Measurements from ENCODE around the gene TDRD9.

The TDRD9 gene

DNA sequence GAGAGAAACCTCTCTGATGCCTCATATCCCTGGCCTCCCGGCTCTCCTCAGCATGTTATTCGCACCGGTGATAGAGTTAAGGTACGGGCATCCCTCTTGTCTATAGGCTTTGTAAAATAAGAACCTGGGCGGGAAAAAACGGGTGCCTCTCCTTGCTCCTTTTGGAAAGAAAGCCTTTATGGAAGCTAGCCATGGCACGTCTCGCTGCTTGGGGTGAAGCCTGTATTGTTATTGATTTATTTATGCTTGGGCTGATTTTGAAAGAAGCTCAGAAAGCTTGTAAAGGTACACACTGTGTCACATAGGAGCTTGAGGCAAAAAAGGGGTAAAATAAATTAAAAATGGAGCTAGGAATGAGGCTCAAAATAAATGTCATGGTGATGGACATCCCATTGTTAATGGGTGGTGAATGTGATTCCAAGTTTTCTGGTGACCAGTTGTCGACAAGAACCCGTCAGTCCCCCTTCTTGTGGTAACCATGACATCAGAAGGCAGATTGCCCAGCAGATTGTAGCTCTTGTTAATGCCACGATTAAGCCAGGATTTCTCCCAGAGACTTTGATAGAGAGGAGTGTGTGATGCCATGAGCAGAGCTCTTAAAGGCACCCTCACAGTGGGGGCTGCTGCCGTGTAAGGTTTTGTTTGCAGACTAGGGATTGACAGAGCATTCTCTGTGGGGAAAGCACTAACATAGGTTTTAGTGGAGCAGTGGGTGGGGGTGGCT is 106.9 kb downstream of the TDRD9 start:
- no peak for DNase-seq

DNA sequence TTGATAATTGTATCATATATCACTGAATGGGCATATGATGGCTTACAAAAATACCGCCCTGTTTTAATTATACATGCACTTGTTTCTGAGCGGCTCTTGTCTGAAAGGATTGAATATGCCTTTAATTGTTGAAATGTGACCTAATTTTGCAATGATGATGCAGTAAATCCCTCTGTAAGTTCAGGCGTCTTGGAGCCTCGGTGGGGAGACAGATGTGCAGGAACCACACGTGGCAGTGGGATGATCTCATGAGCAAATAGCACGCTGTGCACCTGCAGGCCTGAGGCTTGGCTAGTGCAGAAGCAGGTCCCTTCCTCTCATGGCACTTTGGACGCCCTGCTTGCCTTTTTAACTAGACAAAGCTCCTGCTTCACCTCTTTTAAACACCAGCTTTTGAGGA is 108.0 kb downstream of the TDRD9 start:
- DNase-seq, result no peak

- DNase-seq, result no peak
Observed at GRCh38 chr14:104037074-104037473, 108.8 kb downstream of the TDRD9 start.

- no peak for DNase-seq
Observed at GRCh38 chr14:104037903-104038302, 109.6 kb downstream of the TDRD9 start.

DNA sequence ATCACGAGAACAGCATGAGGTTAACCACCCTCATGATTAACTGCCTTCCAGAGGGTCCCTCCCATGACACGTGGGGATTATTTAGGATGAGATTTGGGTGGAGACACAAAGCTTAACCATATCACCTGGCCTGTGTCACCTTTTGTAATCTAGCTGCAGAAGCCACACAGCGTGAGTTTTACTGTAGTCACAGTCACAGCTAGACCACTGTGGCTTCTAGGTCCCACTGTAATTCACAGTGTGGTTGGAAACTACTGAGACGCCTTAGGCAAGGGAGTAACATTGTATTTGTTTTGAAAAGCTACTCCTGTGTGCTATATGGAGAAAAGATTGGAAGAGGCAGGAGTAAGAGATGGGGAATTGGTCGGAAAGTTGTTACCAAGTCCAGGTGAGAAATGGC is 111.0 kb downstream of the TDRD9 start:
- no peak for DNase-seq

- no peak for DNase-seq
Observed at GRCh38 chr14:104040539-104040938, 112.3 kb downstream of the TDRD9 start.

GRCh38 chr14:104041430-104042104 is 113.3 kb downstream of the TDRD9 start:
- DNase-seq, result no peak

DNA sequence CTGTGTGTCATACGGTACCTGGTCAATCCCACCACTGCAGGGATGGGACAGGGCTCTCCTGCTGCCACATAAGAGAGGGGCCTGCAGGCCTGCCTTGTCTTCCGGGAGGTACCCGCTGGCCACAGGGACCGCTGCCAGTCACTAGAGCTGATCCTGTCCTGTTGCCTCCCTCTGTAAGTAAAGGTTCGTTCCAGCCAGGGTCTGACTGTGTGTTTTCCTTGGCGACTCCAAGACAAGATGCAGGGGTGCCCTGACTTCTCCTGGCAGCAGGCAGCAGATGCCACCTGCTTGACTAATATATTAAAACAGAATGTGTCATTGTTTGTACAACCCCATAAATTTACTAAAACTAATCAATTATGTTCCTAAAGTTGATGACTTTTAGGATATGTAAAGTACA is 115.8 kb downstream of the TDRD9 start:
- no peak for DNase-seq

- no peak for DNase-seq
Observed at GRCh38 chr14:104047761-104048160, 119.5 kb downstream of the TDRD9 start.

- DNase-seq, result no peak
Observed at GRCh38 chr14:104048758-104049507, 120.7 kb downstream of the TDRD9 start.

DNA sequence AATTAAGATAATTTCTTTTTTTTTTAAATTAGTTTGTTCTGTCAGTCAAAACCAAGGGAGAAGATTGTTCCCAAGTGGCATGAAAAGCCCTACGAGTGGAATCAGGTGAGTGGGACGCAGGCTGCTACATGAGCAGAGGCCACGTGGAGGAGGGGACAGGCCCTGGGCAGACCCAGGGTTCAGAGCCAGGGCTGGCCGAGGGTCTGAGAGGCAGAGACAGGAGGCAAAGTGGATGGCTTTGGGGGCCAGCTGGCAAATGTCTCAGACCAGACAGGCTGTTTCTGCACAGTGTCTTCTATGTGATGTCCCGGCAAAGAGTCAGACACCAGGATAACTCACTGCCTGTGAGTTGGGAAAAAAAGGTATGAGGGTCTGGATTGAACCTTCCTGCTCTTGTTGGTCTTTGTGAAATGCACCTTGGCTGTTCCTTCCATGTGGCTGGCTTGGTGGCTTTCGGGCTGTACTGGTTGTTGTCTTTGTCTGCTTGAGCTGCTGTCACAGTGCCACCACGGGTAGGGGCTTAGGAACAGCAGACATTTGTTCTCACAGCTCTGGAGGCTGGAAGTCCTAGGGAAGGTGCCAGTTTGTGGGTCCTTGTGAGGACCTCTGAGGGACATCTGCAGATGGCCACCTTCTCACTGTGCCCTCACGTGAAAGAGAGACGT is 121.5 kb downstream of the TDRD9 start:
- no peak for DNase-seq

DNA sequence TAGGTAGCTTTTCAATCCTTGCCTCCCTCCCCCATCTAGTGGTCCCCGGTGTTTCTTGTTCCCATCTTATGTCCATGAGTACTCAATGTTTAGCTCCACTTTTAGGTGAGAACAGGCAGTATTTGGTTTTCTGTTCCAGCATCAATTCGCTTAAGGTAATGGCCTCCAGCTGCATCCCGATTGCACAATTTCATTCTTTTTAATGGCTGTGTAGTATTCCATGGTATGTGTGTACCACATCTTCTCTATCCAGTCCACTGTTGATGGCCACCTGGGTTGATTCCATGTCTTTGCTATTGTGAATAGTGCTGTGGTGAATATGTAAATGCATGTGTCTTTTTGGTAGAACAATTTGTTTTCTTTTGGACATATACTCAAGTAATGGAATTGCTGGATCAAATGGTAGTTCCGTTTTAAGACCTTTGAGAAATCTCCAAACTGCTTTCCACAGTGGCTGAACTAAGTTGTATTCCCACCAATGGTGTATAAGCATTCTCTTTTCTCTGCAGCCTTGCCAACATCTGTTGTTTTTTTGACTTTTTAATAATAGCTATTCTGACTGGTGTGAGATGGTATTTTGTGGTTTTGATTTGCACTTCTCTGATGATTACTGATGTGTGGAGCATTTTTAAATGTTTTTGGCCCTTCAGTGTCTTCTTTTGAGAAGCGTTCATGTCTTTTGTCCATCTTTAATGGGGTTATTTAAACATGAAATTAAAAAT is 123.0 kb downstream of the TDRD9 start:
- DNase-seq, result no peak

DNA sequence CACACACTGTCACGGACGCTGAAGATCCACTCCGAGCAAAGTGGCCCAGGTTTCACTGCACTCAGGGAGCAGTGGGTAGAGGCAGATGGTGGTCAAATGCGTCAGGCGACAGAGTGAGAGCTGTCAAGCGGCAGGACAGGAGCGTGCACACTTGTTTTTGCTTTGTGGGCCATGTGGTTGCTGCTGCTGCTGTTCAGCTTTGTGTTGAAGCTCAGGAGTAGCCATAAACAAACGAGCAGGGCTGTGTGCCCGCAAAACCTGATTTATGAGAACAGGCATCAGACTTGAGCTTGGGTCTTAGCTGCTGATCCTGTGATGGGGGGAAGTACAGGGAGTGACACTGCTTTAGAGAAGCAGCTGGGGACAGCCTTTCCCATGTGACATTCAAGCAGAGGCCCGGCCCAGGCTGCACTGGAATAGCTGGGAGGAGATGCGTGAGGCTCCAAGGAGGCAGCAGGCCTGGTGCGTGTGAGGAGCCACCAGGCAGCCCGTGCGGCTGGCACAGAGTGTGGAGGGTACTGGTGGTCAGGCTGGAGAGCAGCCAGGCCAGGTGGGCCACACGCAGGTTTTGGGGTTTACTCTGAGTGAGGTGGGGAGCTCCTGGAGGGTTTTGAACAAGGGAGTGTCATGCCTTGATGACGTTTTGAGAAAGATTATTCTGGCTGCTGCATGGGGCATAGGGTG is 126.1 kb downstream of the TDRD9 start:
- no peak for DNase-seq

- DNase-seq, result no peak
Observed at GRCh38 chr14:104062281-104062680, 134.0 kb downstream of the TDRD9 start.

- no peak for DNase-seq
Observed at GRCh38 chr14:104064003-104064402, 135.7 kb downstream of the TDRD9 start.

- no peak for DNase-seq
Observed at GRCh38 chr14:104066279-104066678, 138.0 kb downstream of the TDRD9 start.

GRCh38 chr14:104066719-104067295 is 138.6 kb downstream of the TDRD9 start:
- DNase-seq, result no peak

GRCh38 chr14:104069541-104069940 is 141.3 kb downstream of the TDRD9 start:
- no peak for DNase-seq

DNA sequence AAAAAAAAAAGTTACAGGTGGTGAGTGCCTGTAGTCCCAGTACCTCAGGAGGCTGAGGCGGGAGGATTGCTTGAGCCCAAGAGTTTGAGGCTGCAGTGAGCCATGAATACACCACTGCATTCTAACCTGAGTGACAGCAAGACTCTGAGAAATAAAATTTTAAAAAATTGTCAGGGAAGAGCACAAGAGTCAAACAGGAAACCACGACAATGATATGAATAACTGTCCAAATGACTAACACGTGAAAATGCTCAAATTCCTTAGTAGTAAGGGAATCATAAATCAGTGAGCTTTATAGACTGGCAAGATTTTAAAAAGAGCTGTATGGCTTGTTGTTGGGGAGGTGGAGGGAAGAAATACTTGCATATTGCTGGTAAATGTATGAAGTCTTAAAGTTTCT is 144.3 kb downstream of the TDRD9 start:
- DNase-seq, result no peak

DNA sequence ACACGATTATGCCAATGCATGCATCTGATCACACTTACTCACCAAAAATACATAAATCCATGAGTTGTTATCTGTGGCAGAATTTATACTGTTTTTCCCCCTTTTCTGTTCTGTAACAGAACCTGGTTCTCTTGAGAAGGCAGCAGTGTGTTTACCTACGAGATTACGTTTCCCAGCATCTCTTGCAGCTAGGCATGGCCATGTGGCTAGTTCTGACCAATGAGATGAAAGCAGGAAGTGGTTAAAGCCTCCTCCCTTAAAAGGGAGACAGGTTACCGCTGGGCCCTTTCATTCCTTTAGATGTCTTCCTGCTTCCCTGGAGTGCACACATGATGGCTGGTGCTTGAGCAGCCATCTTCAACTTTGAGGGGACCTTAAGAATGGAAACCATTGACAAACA is 145.5 kb downstream of the TDRD9 start:
- no peak for DNase-seq

DNA sequence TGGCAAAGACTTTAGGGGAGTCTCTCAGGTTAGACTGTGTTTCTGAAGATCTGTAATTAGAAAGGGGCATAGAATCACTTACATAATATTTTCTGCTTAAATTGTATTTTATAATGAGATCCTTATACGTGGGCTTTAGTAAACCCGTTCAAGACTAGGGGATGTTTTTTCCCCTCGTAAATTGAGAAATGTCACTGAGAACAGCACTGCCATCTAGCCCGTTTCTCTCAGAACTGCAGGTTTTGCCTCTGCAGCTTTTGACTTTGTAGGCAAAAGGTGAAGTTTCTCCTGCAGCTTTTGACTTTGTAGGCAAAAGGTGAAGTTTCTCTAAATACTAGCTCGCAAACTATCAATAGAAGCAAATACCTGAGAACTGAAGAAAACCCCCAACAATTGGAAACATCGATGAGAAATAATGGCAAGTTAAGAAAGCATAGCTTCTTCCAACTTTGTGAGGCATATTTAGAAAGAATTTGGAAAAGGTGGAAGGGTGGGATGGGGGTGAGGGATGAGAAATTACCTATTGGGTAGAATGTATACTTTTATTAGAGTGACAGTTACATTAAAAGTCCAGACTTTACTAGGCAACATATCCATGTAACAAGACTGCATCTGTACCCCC is 147.4 kb downstream of the TDRD9 start:
- DNase-seq, result no peak

All from activated CD8-positive, alpha-beta memory T cell treated with anti-CD3 and anti-CD28 coated beads, Interleukin-2, amount 50 U/mL, for 4 hours (primary cell).